Putamen (tissue), 1 donor: Measurements from ENCODE around the gene RBM33.
"Not testable (repeated sequence)": the region's sequence is repeated elsewhere in the genome, so short reads cannot be mapped to it uniquely, and the experiment has no call there.

Experiments used
- DNase-seq: peaks from one replicate; pipeline ENCODE4 v3.0.0-alpha.2; 2016; ENCODE audit warnings: low spot score

RBM33 gene, protein sequence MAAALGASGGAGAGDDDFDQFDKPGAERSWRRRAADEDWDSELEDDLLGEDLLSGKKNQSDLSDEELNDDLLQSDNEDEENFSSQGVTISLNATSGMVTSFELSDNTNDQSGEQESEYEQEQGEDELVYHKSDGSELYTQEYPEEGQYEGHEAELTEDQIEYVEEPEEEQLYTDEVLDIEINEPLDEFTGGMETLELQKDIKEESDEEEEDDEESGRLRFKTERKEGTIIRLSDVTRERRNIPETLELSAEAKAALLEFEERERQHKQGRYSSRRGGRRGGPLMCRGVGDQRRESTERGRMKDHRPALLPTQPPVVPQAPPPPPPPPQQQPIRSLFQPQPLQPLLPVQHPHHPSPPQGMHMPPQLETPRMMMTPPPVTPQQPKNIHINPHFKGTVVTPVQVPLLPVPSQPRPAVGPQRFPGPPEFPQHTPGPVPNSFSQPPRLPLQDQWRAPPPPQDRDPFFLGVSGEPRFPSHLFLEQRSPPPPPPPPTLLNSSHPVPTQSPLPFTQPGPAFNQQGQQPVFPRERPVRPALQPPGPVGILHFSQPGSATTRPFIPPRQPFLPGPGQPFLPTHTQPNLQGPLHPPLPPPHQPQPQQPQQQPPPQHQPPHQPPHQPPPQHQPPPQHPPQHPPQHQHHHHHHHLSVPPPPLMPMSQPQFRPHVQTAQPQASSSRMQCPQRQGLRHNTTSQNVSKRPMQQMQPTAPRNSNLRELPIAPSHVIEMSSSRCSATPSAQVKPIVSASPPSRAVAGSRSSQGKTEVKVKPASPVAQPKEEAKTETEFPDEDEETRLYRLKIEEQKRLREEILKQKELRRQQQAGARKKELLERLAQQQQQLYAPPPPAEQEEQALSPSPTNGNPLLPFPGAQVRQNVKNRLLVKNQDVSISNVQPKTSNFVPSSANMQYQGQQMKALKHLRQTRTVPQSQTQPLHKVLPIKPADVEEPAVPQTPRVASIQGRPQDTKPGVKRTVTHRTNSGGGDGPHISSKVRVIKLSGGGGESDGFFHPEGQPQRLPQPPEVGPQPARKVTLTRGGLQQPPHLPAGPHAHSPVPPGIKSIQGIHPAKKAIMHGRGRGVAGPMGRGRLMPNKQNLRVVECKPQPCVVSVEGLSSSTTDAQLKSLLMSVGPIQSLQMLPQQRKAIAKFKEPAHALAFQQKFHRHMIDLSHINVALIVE

GRCh38 chr7:155644178-155644970, at the start of gene RBM33:
Gene RBM33 (plus strand): TSS chr7:155644661. CDS start chr7:155644877, 216 bp downstream.
- peak; percentile 86 for DNase-seq

DNA sequence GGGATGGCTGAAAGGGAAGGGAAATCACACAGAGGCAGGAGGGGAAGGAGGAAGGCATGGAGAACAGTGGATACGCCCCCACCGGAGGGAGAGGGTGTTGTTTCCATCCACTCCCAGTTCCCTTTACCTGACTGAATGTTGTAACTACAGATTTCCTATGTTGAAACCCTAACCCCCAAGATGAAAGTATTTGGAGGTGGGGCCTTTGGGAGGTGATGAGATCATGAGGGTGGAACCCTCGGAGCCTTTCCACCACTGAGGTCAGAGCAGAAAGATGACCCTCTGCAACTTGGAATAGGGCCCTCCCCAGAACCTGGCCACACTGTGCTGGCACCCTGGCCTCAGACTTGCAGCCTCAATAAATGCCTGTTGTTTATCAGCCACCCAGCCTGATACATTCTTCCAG, 49.5 kb upstream of the RBM33 start:
- no peak for DNase-seq

GRCh38 chr7:155597753-155598140, 46.7 kb upstream of the RBM33 start:
- no peak for DNase-seq

DNA sequence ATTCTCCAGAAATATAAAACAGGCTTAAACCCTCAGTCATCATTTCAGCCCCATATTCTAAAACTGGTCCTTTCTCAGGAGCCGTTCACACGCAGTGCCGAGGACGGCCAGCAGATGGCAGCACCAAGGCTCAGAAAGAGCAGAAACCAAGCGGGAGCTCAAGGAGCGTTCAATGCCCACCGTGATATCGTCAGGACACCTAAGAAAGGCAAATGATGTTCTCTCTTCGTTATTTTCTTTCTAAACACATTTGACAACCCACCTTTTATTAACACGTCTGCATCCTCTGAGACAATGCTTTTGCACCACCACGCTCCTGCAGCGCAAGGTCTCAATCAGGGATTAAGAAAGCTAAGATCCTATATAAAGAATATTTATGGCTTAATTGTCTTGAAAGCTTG, 45.7 kb upstream of the RBM33 start:
- DNase-seq, result peak; percentile 55

- no peak for DNase-seq
These were observed 42.3 kb upstream of the RBM33 start for GRCh38 chr7:155602156-155602555.

GRCh38 chr7:155602750-155603149, 41.7 kb upstream of the RBM33 start:
- no peak for DNase-seq

- DNase-seq, result no peak
These were observed 41.1 kb upstream of the RBM33 start for GRCh38 chr7:155603205-155603857.

GRCh38 chr7:155603858-155604503, 40.5 kb upstream of the RBM33 start:
- DNase-seq, result no peak

- DNase-seq, result no peak
These were observed 39.9 kb upstream of the RBM33 start for GRCh38 chr7:155604504-155604997.

- no peak for DNase-seq
These were observed 35.3 kb upstream of the RBM33 start for GRCh38 chr7:155609185-155609584.

DNA sequence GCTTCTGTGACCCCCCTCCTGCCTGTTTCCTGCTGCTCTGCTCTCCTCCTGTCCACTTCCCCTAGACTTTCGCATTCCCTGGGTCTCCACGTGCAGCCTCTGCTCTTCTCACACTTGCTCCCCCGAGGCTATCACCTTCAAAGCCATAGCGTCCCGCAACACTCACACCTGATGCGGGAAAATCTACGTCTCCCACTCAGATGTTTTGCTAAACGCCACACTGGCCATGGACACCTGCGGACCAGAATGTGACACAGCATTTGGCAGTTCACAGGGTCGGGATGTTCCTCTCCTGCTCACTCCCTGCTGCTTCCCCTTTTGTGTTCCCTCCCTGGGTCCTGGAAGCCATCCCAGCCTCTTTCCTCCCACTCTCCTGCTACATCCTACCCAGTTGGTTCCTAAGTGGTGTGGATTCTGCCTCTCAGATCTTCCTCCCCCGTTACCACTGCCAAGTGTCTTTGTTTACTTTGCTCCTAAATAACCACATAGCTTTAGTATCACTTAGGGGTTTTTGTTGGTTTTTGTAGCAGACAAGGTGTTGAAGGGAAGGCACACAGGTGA, 33.7 kb upstream of the RBM33 start:
- no peak for DNase-seq

DNA sequence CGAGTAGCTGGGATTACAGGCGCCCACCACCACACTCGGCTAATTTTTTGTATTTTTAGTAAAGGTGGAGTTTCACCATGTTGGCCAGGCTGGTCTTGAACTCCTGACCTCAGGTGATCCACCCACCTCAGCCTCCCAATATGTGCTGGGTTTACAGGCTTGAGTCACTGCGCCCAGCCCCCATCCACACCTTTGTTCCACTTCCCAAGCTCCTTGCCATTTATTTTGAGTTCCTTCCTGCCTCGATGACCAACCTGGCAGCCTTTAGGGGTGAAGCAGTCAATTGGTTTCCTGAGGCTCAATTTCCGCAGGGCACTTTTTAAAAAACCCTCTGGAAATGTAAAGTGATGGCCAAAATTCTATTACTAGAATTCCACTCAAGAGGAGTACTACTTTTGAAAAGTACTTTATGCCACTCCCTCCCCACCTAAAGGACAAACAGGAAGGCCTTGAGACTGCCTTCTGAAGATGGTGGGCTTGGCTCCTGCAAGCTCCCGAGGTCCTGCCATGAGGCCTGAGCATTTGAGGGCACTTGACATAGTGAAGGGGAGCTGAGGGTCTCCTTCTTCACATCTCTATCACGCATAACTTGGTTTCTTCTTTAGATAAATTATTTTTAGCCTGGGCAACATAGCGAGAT, 32.5 kb upstream of the RBM33 start:
- no peak for DNase-seq

GRCh38 chr7:155612658-155613057, 31.8 kb upstream of the RBM33 start:
- DNase-seq, result no peak

- not testable (repeated sequence) for DNase-seq
These were observed 29.4 kb upstream of the RBM33 start for GRCh38 chr7:155615085-155615484.

DNA sequence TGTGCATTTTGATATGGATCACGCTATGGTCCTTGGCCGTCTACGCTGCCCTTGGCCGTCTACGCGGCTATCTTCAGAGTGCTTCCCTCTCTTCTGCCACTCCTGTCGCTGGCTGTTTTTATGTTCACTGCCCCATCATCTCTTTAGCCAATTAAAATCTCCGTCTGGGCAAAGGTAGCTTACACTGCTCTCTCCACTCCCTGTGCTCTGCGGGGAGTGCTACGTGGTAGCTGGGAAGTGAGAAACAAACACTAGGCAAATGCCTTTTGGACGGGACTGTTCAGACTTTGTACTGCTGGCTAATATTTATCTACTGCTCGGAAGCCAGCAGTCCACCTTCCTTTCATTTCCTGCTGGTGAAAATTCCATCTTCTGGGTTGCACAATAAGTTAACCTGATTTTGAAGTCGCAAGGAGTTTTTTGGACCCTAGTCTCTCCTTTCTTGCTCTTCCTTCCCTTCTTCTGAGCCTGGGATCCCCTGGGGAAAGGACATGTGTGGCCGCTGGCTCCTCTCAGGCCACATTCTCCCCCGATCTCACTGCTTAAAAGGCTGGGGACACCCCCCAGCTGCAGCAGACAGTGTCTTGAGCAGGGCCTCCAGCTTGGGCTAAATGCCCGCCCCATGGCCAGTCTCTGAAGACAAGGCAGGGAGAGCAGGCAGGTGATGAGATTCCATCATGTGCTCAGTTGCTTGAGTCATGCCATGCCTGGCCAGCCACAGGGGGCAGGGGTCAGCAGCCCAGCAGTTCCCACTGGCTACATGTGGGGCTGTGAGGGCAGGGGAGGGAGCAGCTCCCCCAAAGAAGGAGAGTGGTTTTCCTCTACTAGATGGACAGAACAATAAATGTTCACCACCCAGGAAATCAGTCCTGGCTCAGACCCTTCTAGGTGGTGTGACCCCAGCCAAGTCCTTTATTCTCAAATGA, 25.5 kb upstream of the RBM33 start:
- no peak for DNase-seq

GRCh38 chr7:155619634-155620271, 24.7 kb upstream of the RBM33 start:
- DNase-seq, result no peak

GRCh38 chr7:155620497-155620896, 24.0 kb upstream of the RBM33 start:
- no peak for DNase-seq

GRCh38 chr7:155621418-155621980, 23.0 kb upstream of the RBM33 start:
- DNase-seq, result no peak
